NCI-H146 treated with DMSO at 0.1 percent for 48 hours (cell line): ENCODE results near the gene DDX6.

ENCODE experiments used
- DNase-seq: peaks from one replicate; lab custom pipeline; 2025; ENCODE audit not compliant: unreplicated experiment; lab: John Stamatoyannopoulos, UW

DDX6 gene

GRCh38 chr11:118705791-118706545, 85.0 kb downstream of the DDX6 start:
- DNase-seq = no peak

- DNase-seq = no peak
Observed at GRCh38 chr11:118705111-118705741, 85.7 kb downstream of the DDX6 start.

GRCh38 chr11:118703563-118704106, 87.3 kb downstream of the DDX6 start:
- DNase-seq = no peak

GRCh38 chr11:118699506-118700220, 91.3 kb downstream of the DDX6 start:
- DNase-seq = no peak
